Activated CD4-positive, alpha-beta T cell treated with anti-CD3 and anti-CD28 coated beads for 4 hours (primary cell): Measurements from ENCODE around the gene HDHD3.
"Not testable (repeated sequence)": the region's sequence is repeated elsewhere in the genome, so short reads cannot be mapped to it uniquely, and the experiment has no call there.

Experiments used
- DNase-seq, 2 donors: peaks; one replicate each; pipeline ENCODE4 v3.0.0-alpha.2; 2020

HDHD3 gene

DNA sequence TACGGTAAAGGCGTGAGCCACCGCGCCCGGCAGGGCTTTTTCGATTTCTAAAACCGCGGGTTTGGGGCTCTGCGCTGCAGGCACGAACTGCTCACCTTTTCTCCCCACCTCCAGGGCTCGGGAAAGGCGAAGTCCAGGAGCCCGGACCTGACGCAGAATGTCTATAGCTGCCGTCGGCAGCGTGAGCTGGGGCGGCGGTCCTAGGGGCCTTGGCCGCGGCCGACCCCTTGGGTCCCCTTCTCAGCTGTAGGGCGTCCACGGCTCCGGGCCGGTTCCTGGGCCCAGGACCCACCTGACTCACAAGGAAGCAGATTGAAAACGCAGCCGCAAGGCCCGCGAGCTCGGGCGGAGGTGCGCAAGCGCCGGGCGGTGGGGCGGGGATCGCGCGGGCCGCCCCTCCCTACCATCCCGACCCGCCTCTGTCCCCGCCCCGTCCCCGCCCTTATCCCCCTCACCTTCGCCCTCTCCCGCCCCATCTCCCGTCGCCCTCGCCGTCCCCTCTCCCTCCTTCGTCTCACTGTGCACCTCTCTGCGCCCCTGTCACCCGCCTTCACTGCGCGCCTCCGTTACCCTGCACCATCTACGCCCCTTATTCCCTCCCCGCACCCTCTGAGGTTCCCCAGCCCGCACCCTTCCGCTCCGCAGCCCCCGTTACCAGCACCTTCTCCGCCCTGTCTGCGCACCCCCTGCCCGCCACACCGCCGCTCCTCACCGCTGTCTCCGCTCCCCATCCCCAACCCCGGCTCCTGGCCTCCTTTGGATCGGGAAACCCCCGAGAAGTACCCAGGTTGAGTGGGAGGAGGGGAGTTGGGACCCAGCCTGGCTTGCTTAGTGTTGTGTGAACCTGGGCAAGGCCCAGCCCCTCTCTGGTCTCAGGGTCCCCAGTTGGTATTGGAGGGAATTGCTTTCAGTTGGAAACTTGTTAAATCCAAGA, at the start of gene HDHD3:
TSS of gene HDHD3 (minus strand) at position 353 of the 934 bp plus-strand sequence. CDS start 2,632 bp downstream, outside the sequence.
- DNase-seq = peak; percentile 70 to 80

- no peak for DNase-seq
These were observed 48.3 kb upstream of the HDHD3 start for GRCh38 chr9:113425072-113425471.

GRCh38 chr9:113421726-113422125, 44.9 kb upstream of the HDHD3 start:
- DNase-seq = no peak

DNA sequence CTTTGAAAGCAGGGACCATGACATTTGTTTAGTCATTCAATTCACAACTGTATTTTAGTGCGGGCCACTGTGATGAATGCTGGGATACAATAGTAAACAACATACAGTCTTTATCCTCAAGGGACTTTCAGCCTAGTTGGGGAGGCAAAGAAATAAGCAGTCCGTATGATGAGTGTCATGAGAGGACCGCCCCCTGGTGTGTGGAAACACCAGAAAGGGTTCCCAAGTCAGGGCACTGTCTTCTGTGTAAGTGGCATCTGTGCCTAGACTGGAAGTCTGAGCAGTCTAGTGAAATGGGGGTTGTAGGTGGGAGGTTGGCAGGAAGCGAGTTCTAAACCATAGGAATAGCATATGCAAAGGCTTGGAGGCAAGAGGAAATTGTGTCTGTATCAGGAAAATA, 40.6 kb upstream of the HDHD3 start:
- DNase-seq = no peak

DNA sequence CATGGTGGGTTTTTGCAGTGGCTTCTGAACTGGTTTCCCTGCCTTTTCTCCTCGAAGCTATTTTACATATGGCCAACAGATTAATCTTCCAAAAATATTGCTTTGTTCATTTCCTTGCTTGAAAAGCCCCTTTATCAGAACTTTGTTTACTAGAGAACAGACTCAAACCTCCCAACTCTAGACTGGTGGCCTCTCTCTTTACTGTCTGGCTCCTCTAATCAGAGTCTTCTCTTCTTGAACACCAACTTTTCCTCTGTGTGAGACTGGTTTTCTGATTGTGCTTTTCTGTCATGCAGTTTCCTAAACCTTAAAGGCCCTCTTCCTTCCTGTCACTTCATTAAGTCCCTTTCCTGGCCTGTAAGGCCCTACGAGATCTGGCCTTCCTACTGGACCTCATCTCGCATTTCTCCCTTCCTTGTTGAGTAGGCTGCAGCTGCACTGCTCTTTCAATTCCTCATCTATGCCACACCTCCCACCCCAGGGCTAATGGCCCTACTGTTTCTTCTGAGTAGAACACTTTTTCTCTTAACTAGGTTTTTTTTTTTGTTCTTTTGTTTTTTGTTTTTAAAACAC, 39.4 kb upstream of the HDHD3 start:
- no peak for DNase-seq

- peak; percentile 93 to 94 for DNase-seq
These were observed 33.5 kb upstream of the HDHD3 start, which contains the start of the genes C9orf43 and POLE3 for GRCh38 chr9:113410207-113410864. TSS of gene C9orf43 (plus strand) at chr9:113410747. CDS start at chr9:113413494, 2,747 bp downstream. TSS of gene POLE3 (minus strand) at chr9:113410675. CDS start at chr9:113410293, 382 bp downstream.

- DNase-seq = no peak
These were observed 33.1 kb upstream of the HDHD3 start for GRCh38 chr9:113409883-113410206.

DNA sequence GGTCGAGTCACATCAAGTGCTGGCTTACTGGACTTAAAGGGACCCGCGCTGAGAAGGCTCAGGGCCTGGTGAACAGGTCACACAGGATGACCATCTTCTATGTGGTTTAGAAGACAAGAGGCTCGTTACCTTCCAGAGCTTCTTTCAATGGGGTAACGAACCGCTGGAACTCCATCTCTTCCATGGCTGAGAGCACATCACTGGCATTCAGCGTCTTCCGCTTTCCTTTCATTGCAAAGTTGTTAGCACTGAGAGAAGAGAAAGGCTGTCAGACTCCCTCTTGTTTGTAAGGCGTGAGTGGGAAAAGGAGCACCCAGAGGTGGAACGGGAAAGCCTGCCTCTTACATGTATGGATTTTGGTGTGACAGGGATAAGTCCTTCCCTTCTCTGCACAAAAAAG, 32.7 kb upstream of the HDHD3 start:
- DNase-seq = no peak

DNA sequence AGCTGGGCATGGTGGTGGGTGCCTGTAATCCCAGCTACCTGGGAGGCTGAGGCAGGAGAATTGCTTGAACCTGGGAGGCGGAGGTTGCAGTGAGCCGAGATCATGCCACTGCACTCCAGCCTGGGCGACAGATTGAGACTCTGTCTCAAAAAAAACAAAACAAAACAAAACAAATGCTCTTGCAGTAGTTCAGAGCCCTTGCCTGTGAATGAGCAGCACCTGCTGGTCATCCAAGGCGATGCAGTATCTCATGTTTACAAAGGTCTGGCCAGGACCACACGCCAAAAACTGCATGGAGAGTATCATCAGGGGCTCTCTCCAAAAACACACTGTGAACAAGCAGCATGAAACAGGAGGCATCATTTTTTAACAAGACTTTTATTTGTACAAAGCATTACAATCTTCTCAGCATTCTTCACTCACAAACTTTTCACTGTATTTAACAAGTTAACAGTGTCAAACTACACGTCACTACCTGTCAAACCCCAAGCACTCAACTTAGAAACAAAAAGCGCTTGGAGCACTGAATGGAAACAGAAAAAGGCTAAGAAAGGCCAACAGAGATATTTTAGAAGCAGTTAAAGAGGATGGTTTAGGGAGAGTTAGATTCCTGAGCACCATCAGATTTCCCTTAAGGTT, 30.2 kb upstream of the HDHD3 start:
- peak; percentile 41 for DNase-seq

DNA sequence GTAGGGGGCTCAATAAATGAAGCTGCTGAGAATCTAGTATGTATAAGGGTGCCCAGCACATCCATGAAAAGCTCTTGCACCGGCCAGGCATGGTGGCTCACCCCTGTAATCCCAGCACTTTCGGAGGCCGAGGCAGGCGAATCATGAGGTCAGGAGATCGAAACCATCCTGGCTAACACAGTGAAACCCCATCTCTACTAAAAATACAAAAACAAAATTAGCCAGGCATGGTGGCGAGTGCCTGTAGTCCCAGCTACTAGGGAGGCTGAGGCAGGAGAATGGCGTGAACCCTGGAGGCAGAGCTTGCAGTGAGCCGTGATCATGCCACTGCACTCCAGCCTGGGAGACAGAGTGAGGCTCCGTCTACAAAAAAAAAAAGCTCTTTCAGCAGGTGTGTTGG, 29.6 kb upstream of the HDHD3 start:
- not testable (repeated sequence) for DNase-seq

DNA sequence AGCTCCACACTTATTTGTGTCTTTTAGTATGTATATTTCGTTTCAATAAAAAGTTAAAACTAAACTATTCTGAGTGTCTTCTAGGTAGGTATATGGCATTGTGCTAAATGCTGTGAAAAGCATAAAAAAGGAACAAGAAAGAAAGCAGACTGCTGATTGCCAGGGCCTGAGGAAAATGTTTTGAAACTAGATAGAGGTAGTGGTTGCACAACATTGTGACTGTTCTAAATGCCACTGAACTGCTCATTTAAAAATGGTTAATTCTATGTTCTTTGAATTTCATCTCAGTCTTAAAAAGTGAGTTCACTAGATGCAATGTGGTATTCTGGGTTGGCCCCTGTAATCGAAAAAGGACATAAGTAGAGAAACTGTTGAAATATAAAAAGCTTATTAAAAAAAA, 26.9 kb upstream of the HDHD3 start:
- no peak for DNase-seq

GRCh38 chr9:113401027-113401792, 24.4 kb upstream of the HDHD3 start, which contains the start of gene ALAD:
TSS of gene ALAD (minus strand) at chr9:113401284. CDS start at chr9:113393559, 7,725 bp downstream.
- DNase-seq = peak; percentile 99 to 100

GRCh38 chr9:113399646-113400200, 22.9 kb upstream of the HDHD3 start:
- DNase-seq = no peak

DNA sequence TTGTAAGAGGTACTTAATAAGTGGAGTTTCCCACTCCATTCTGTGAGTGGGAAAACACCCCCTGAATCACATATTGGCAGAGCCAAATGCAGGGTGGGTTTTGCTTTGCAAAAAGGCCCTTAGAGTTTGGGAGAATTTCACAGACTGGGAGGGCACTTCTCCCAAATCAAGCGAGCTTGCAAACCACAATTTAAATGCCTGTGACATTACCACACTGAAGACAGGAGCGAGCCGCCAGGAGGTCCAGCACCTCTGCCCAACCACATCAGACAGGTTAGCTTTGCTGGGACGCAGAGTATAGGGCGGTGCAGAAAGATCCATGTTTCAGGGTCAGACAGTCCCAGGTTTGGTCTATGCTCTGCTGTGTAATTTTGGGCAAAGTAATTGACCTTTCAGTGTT, 22.0 kb upstream of the HDHD3 start:
- no peak for DNase-seq

DNA sequence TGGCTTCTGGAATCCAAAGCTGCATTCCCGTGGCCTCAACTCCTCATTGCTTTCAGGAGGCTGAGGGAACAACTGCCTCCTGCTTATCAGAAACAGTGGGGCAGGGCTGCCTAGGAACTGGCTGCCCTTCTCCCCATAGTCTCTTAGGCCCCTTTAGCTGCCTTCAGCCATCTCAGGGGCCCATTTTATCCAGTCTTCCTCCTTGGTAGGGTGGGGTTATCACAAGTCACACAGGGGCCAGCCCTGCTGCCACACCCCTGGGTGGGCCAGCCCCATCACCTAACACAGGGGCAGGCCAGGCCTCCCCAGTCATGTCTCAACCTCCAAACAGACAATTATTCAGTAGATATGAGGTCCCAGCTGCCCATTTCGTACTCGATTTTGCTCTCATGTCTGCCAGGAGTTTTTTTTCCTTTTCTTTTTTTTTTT, 20.4 kb upstream of the HDHD3 start:
- no peak for DNase-seq

GRCh38 chr9:113395000-113395861, 18.4 kb upstream of the HDHD3 start:
- DNase-seq = no peak

DNA sequence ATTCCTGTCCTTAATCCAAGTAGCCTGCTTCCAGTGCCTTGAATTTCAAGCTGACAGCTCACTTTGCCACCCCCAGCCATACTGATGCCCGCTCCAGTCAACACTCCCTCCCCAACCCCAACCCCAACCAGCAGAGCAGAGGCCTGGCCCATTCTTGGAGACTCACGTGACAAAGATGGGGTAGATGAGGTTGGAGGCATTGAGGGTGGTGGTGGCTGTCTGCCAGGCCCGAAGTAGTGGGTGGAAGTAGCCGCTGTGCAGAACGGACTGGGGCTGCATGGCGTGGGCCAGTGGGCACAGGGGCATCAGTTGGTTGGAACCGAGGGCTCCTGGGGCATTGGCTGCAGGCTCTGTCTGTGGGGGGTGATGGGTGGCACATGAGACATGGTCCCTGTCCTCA, 16.5 kb upstream of the HDHD3 start:
- DNase-seq = no peak

GRCh38 chr9:113391917-113392316, 15.1 kb upstream of the HDHD3 start:
- no peak for DNase-seq

- DNase-seq = no peak
These were observed 13.6 kb upstream of the HDHD3 start for GRCh38 chr9:113390192-113390960.

DNA sequence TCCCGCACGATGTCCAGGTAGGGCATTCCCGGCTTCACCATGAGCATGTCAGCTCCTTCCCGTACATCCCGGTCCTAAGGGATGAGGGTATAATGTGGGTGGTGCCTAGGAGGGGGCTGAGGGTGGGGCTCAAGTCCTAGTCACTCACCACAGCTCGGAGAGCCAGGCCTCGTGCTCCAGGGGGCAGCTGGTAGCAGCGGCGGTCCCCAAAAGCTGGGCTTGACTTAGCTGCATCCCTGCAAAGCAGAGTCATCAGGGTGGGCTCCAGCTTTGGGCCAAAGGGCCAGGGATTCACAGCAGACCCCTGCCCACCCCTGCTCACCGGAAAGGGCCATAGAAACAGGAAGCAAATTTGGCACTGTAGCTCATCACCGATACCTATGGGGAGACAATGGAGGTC, 12.7 kb upstream of the HDHD3 start:
- no peak for DNase-seq
